ENCODE results near the gene RNFT2. TPM values are rescaled to one million over a fixed set of nuclear protein-coding genes. Genes with fewer than 3 reads are reported as not detected.

RNFT2 gene
- total and polyA plus RNA-seq, 2 donors from 2014 or later, result 4.3 to 6.8 TPM

DNA sequence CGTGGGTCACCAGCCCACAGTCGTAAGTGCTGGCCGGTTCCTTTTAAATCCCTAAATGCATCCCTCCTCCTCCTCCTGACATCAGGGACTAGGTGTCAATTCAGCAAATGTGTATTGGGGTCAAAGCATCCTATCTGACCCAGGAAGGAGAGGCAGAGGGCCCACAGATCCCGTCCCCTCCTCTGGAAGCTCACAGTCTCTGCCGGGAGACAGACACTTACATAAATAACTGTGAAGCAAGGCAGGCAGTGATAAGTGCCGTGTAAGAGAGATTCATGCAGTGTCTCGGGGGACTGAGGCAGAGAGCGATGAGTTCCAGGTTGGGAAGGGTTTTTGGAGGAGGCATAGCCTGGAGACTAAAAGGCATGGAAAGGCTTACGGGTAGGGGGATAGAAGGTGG lies 99.0 kb downstream of the RNFT2 start:
- H3K27me3 ChIP-seq (ENCODE audit: control insufficient read depth, insufficient read depth, low read length), result no peaks in the 10 kb centered on the region

GRCh38 chr12:116838365-116838764 lies 100.2 kb downstream of the RNFT2 start:
- no peak overlapping the region for H3K9ac ChIP-seq (ENCODE audit: low read length in 3 of 3)
- H3K36me3 ChIP-seq (ENCODE audit: control insufficient read depth in 2 of 3, insufficient read depth in 3 of 3, low read length in 3 of 3), result no peaks in the 10 kb centered on the region
- no peak for FAIRE-seq
- no peaks in the 10 kb centered on the region for H3K27me3 ChIP-seq (ENCODE audit: control insufficient read depth, insufficient read depth, low read length)
- no peak overlapping the region for H3K27ac ChIP-seq (ENCODE audit: low read depth in 2 of 2, low read length in 2 of 2)
- intact Hi-C loops (cut with DNase I), result no loop called here
- no peaks in the 10 kb centered on the region for H3K4me1 ChIP-seq (ENCODE audit: control insufficient read depth in 2 of 3, insufficient read depth in 2 of 3, low read depth in 1 of 3, low read length in 3 of 3)
- no peak for DNase-seq
- H3K9me3 ChIP-seq (ENCODE audit: control insufficient read depth in 2 of 3, insufficient read depth in 1 of 3, low read length in 3 of 3), result no peaks in the 10 kb centered on the region
- no peak overlapping the region for H3K4me3 ChIP-seq (ENCODE audit: low read length in 3 of 3)
- TF ChIP-seq, protein P1, sequence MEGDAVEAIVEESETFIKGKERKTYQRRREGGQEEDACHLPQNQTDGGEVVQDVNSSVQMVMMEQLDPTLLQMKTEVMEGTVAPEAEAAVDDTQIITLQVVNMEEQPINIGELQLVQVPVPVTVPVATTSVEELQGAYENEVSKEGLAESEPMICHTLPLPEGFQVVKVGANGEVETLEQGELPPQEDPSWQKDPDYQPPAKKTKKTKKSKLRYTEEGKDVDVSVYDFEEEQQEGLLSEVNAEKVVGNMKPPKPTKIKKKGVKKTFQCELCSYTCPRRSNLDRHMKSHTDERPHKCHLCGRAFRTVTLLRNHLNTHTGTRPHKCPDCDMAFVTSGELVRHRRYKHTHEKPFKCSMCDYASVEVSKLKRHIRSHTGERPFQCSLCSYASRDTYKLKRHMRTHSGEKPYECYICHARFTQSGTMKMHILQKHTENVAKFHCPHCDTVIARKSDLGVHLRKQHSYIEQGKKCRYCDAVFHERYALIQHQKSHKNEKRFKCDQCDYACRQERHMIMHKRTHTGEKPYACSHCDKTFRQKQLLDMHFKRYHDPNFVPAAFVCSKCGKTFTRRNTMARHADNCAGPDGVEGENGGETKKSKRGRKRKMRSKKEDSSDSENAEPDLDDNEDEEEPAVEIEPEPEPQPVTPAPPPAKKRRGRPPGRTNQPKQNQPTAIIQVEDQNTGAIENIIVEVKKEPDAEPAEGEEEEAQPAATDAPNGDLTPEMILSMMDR (IDR thresholded peaks at IDR 0.05; ENCODE audit: borderline replicate concordance, extremely low read depth, insufficient read depth), result no peak

More for the DNA sequence above, 99.0 kb downstream of the RNFT2 start:
- TF ChIP-seq, protein P1 (IDR thresholded peaks at IDR 0.05; ENCODE audit: borderline replicate concordance, extremely low read depth, insufficient read depth), result no peak
- Histone ChIP-seq H3K4me3 (ENCODE audit: low read length in 3 of 3) (no peak overlapping the region), H3K27ac (ENCODE audit: low read depth in 2 of 2, low read length in 2 of 2) (no peak overlapping the region), H3K36me3 (ENCODE audit: control insufficient read depth in 2 of 3, insufficient read depth in 3 of 3, low read length in 3 of 3) (no peaks in the 10 kb centered on the region), H3K4me1 (ENCODE audit: control insufficient read depth in 2 of 3, insufficient read depth in 2 of 3, low read depth in 1 of 3, low read length in 3 of 3) (no peaks in the 10 kb centered on the region), H3K9me3 (ENCODE audit: control insufficient read depth in 2 of 3, insufficient read depth in 1 of 3, low read length in 3 of 3) (no peaks in the 10 kb centered on the region), H3K9ac (ENCODE audit: low read length in 3 of 3) (no peak overlapping the region)
- FAIRE-seq, result no peak
- intact Hi-C loops (cut with DNase I), result no loop called here
- no peak for DNase-seq

DNA sequence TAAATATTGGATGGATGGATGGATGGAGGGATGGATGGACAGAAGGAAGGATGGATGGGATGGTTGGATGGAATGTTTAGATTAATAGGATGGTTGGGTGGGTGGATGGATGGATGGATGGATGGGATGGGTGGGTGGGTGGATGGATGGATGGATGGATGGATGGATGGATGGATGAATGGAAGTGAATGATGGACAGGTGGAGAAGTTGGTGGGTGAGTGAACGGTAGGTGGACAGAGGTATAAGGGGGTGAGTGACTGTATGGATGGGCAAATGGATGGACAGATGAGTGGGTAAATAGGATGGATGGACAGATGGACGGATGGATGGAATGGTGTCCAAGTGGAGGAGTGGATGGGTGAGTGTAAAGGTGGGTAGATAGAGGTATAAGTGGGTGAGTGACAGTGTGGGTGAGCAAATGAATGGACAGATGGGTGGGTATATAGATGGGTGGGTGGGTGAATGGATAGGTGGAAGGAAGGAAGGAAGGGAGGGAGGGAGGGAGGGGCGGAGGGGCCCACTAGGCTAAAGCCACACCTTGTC lies 101.2 kb downstream of the RNFT2 start:
- intact Hi-C loops (cut with DNase I), result no loop called here
- DNase-seq (no peak), FAIRE-seq (no peak)
- no peak overlapping the region for H3K9ac ChIP-seq (ENCODE audit: low read length in 3 of 3)
- TF ChIP-seq, protein P1 (IDR thresholded peaks at IDR 0.05; ENCODE audit: borderline replicate concordance, extremely low read depth, insufficient read depth), result no peak
- no peaks in the 10 kb centered on the region for H3K36me3 ChIP-seq (ENCODE audit: control insufficient read depth in 2 of 3, insufficient read depth in 3 of 3, low read length in 3 of 3)
- H3K27ac ChIP-seq (ENCODE audit: low read depth in 2 of 2, low read length in 2 of 2), result no peak overlapping the region
- no peaks in the 10 kb centered on the region for H3K27me3 ChIP-seq (ENCODE audit: control insufficient read depth, insufficient read depth, low read length)
- no peaks in the 10 kb centered on the region for H3K9me3 ChIP-seq (ENCODE audit: control insufficient read depth in 2 of 3, insufficient read depth in 1 of 3, low read length in 3 of 3)
- no peaks in the 10 kb centered on the region for H3K4me1 ChIP-seq (ENCODE audit: control insufficient read depth in 2 of 3, insufficient read depth in 2 of 3, low read depth in 1 of 3, low read length in 3 of 3)
- H3K4me3 ChIP-seq (ENCODE audit: low read length in 3 of 3), result no peak overlapping the region

GRCh38 chr12:116843085-116843484 lies 105.0 kb downstream of the RNFT2 start:
- Histone ChIP-seq H3K9me3 (ENCODE audit: control insufficient read depth in 2 of 3, insufficient read depth in 1 of 3, low read length in 3 of 3) (no peaks in the 10 kb centered on the region), H3K4me1 (ENCODE audit: control insufficient read depth in 2 of 3, insufficient read depth in 2 of 3, low read depth in 1 of 3, low read length in 3 of 3) (no peaks in the 10 kb centered on the region), H3K4me3 (ENCODE audit: low read length in 3 of 3) (no peak overlapping the region), H3K36me3 (ENCODE audit: control insufficient read depth in 2 of 3, insufficient read depth in 3 of 3, low read length in 3 of 3) (no peaks in the 10 kb centered on the region), H3K27ac (ENCODE audit: low read depth in 2 of 2, low read length in 2 of 2) (no peak overlapping the region), H3K9ac (ENCODE audit: low read length in 3 of 3) (no peak overlapping the region), H3K27me3 (ENCODE audit: control insufficient read depth, insufficient read depth, low read length) (no peaks in the 10 kb centered on the region)
- TF ChIP-seq, protein P1 (IDR thresholded peaks at IDR 0.05; ENCODE audit: borderline replicate concordance, extremely low read depth, insufficient read depth), result no peak
- intact Hi-C loops (cut with DNase I), result no loop called here
- FAIRE-seq (no peak), DNase-seq (no peak)

Measured in kidney (tissue), 14 donors.